HepG2 (cell line): ENCODE measurements around the gene DCTN1. TPM values are rescaled to one million over a fixed set of nuclear protein-coding genes. Genes with fewer than 3 reads are reported as not detected.

Experiments
- ATAC-seq: fragments of 200-7000 bp; cut with Tn5 transposase; 3 replicates; pipeline ENCODE4 v1.9.1; 2020; ENCODE audit warnings: mild to moderate bottlenecking, moderate library complexity
- BruUV-seq: library from RNA; stranded (reverse); fragments of 400-500 nt; replicated peaks from 2 replicates; lab custom pipeline; 2021; lab: Mats Ljungman, UMichigan
- CTCF ChIA-PET: fragments of 300-600 bp; formaldehyde crosslinking; extraction: SDS; loops from one replicate; lab custom pipeline; 2021; ENCODE audit warnings: low total read pairs, inconsistent platforms, low intra/inter-chr PET ratio; lab: Yijun Ruan, JAX
- POLR2A ChIA-PET: fragments of 350-600 bp; sonication (Branson Sonifier 250); formaldehyde crosslinking; loops from one replicate; lab custom pipeline; 2020; ENCODE audit warnings: antibody characterized with exemption, inconsistent platforms; lab: Yijun Ruan, JAX
- DNase-seq: peaks from one replicate; pipeline ENCODE4 v3.0.0-alpha.2; 2015; ENCODE audit warnings: low spot score
- FAIRE-seq: peaks from 3 replicates; lab custom pipeline; 2011; peaks lifted over from hg19 to GRCh38; lab: Jason Lieb, UNC
- H2AFZ ChIP-seq: one replicate; pipeline ENCODE4 v1.6.1; 2011; ENCODE audit warnings: low read length, inconsistent platforms
- H3K27ac ChIP-seq: fragments of 300-600 bp; 3 replicates; pipeline ENCODE4 v1.8.0; 2011; ENCODE audit warnings: mixed run types, mild to moderate bottlenecking, mixed read lengths, low read length, inconsistent platforms; ENCODE audit not compliant: insufficient read depth; ENCODE audit errors: extremely low read length
- H3K27me3 ChIP-seq, 2 experiments: fragments of 200-600 bp in 1 of 2; 2 replicates in 1 of 2; 3 replicates in 1 of 2; pipeline versions ENCODE4 v1.6.0 to v1.8.0; 2011; ENCODE audit warnings: low read length in 2 of 2, mild to moderate bottlenecking in 2 of 2, moderate library complexity in 2 of 2, inconsistent platforms in 1 of 2; ENCODE audit not compliant: insufficient read depth in 2 of 2, control insufficient read depth in 1 of 2
- H3K36me3 ChIP-seq, 2 experiments: fragments of 200-600 bp in 1 of 2; replicated peaks in 1 of 2; 2 replicates in 1 of 2; 3 replicates in 1 of 2; pipeline versions ENCODE4 v1.5.1 to v1.8.0; 2011; ENCODE audit warnings: low read length in 2 of 2, inconsistent platforms in 1 of 2; ENCODE audit not compliant: insufficient read depth in 2 of 2, control insufficient read depth in 1 of 2
- H3K4me1 ChIP-seq: 2 replicates; pipeline ENCODE4 v1.5.1; 2012; ENCODE audit warnings: low read length, inconsistent platforms; ENCODE audit not compliant: insufficient read depth
- H3K4me2 ChIP-seq: 2 replicates; pipeline ENCODE4 v1.6.0; 2011; ENCODE audit warnings: low read depth, low read length, inconsistent platforms
- H3K4me3 ChIP-seq, 3 experiments: fragments of 200-600 bp in 1 of 3; sonication (generic), shearing (Covaris generic) in 1 of 3; replicated peaks in 1 of 3; 2 replicates each; pipeline ENCODE4 v1.5.1; 2011 to 2016; ENCODE audit warnings: low read length in 3 of 3, inconsistent platforms in 2 of 3, low read depth in 2 of 3, mild to moderate bottlenecking in 2 of 3, control low read depth in 1 of 3, mixed read lengths in 1 of 3; ENCODE audit not compliant: insufficient read depth in 1 of 3
- H3K79me2 ChIP-seq: one replicate; pipeline ENCODE4 v1.6.1; 2011; ENCODE audit warnings: low read length, inconsistent platforms; ENCODE audit not compliant: insufficient read depth
- H3K9ac ChIP-seq: 2 replicates; pipeline ENCODE4 v1.6.0; 2011; ENCODE audit warnings: mild to moderate bottlenecking, low read depth, low read length, inconsistent platforms; ENCODE audit not compliant: insufficient read depth
- H3K9me3 ChIP-seq: 2 replicates; pipeline ENCODE4 v1.5.1; 2012; ENCODE audit warnings: mild to moderate bottlenecking, low read length
- H4K20me1 ChIP-seq: 2 replicates; pipeline ENCODE4 v1.6.0; 2011; ENCODE audit warnings: inconsistent platforms, mild to moderate bottlenecking, low read length, moderate library complexity; ENCODE audit not compliant: insufficient read depth
- EP300 ChIP-seq, 3 experiments: sonication (generic) in 1 of 3; formaldehyde crosslinking in 1 of 3; IDR thresholded peaks; 2 replicates each; pipeline versions ENCODE4 v1.5.1 to v1.6.1; 2011 to 2020; ENCODE audit warnings: low read depth in 2 of 3, low read length in 2 of 3, borderline replicate concordance in 1 of 3, improper control_type of control experiment in 1 of 3, mild to moderate bottlenecking in 1 of 3, missing genetic modification reagents in 1 of 3, moderate library complexity in 1 of 3
- FOXA1 ChIP-seq, 2 experiments: fragments of 450-650 bp in 1 of 2; sonication (generic) in 1 of 2; formaldehyde crosslinking in 1 of 2; IDR thresholded peaks; 2 replicates each; pipeline versions ENCODE4 v1.4.0 to v1.6.1; 2016 to 2020; ENCODE audit warnings: missing genetic modification reagents in 1 of 2
- FUBP1 ChIP-seq: sonication (generic); formaldehyde crosslinking; IDR thresholded peaks from 2 replicates; pipeline ENCODE4 v1.5.1; 2020; ENCODE audit warnings: missing genetic modification reagents, mild to moderate bottlenecking, borderline replicate concordance
- KLF13 ChIP-seq: sonication (generic); formaldehyde crosslinking; IDR thresholded peaks from 2 replicates; pipeline ENCODE4 v1.4.0; 2020; ENCODE audit warnings: mild to moderate bottlenecking, missing genetic modification reagents
- MYNN ChIP-seq: sonication (generic); formaldehyde crosslinking; IDR thresholded peaks from 2 replicates; pipeline ENCODE4 v1.4.0; 2020; ENCODE audit warnings: mild to moderate bottlenecking, low read depth, missing genetic modification reagents
- NAIF1 ChIP-seq: sonication (generic); formaldehyde crosslinking; IDR thresholded peaks from 2 replicates; pipeline ENCODE4 v1.5.0; 2020; ENCODE audit warnings: mild to moderate bottlenecking, missing genetic modification reagents, borderline replicate concordance
- RAD51 ChIP-seq: fragments of 450-650 bp; IDR thresholded peaks from 2 replicates; pipeline ENCODE4 v1.6.1; 2016; ENCODE audit warnings: borderline replicate concordance
- SP5 ChIP-seq: IDR thresholded peaks from 2 replicates; pipeline ENCODE4 v1.6.1; 2016; ENCODE audit warnings: low read depth, borderline replicate concordance
- THAP11 ChIP-seq: IDR thresholded peaks from 2 replicates; pipeline ENCODE4 v1.6.1; 2016; ENCODE audit warnings: missing biosample characterization, missing genetic modification reagents
- ZKSCAN8 ChIP-seq: IDR thresholded peaks from 2 replicates; pipeline ENCODE4 v1.6.1; 2016; ENCODE audit warnings: borderline replicate concordance, missing genetic modification reagents, missing compliant biosample characterization
- ZNF343 ChIP-seq: sonication (generic); formaldehyde crosslinking; IDR thresholded peaks from 2 replicates; pipeline ENCODE4 v1.4.0; 2020; ENCODE audit warnings: mild to moderate bottlenecking, missing genetic modification reagents
- ZNF713 ChIP-seq: sonication (generic); formaldehyde crosslinking; IDR thresholded peaks from 2 replicates; pipeline ENCODE4 v1.4.0; 2020; ENCODE audit warnings: mild to moderate bottlenecking, missing genetic modification reagents
- WGBS: methylation state at CpG from one replicate; pipeline ENCODE4 v1.1.6; 2017; ENCODE audit warnings: low lambda C conversion rate; 5-methylcytosine and 5-hydroxymethylcytosine counted together
- in situ Hi-C: cut with HindIII; loops from 2 replicates; pipeline ENCODE4 v1.10.0; 2017; ENCODE audit warnings: low pct_unique_long_range_greater_than_20kb; ENCODE audit not compliant: extremely low pct_ligation_motif_present
- intact Hi-C: fragments of 100-400 bp; cut with micrococcal nuclease; formaldehyde crosslinking; loops from one replicate; pipeline ENCODE4 v1.10.0; 2022; ENCODE audit not compliant: unreplicated experiment
- polyA plus RNA-seq, 8 experiments: library from polyadenylated mRNA; depleted of rRNA in 3 of 8; stranded (reverse) in 7 of 8; unstranded in 1 of 8; fragments of >200 nt; fragmentation: Illumina TruSeq in 4 of 8; extraction: Trizol in 4 of 8; gene quantifications; 2 replicates each; pipeline versions ENCODE4 v1.2.1 to v1.2.3, GENCODE V29; 2011 to 2016; ENCODE audit warnings: low read depth in 4 of 8, missing spikeins in 1 of 8, mixed read lengths in 1 of 8; ENCODE audit not compliant: insufficient read depth in 1 of 8
- total RNA-seq, 5 experiments: library from RNA; depleted of rRNA; stranded (reverse); fragments of >200 nt; fragmentation: Illumina TruSeq; extraction: Trizol; gene quantifications; 2 replicates each; pipeline ENCODE4 v1.2.3, GENCODE V29; 2016; ENCODE audit warnings: low read depth in 1 of 5
- TF ChIP-seq, protein P1 (sequence below): sonication (generic); formaldehyde crosslinking; IDR thresholded peaks from 2 replicates; pipeline ENCODE4 v1.8.1; 2023; ENCODE audit warnings: mild to moderate bottlenecking, moderate library complexity, missing genetic modification reagents
- TF ChIP-seq, protein P2 (sequence below): sonication (generic); formaldehyde crosslinking; IDR thresholded peaks from 2 replicates; pipeline ENCODE4 v1.8.1; 2023; ENCODE audit warnings: missing genetic modification reagents, inconsistent platforms, borderline replicate concordance
- TF ChIP-seq, protein P3 (sequence below): sonication (generic); formaldehyde crosslinking; IDR thresholded peaks from 2 replicates; pipeline ENCODE4 v1.4.0; 2020; ENCODE audit warnings: mild to moderate bottlenecking, missing genetic modification reagents
- TF ChIP-seq, protein P4 (sequence below): sonication (generic); formaldehyde crosslinking; IDR thresholded peaks from 2 replicates; pipeline ENCODE4 v1.9.0; 2021; ENCODE audit warnings: missing genetic modification reagents, borderline replicate concordance

The DCTN1 gene
- total and polyA plus RNA-seq, 2 of the 13 experiments (the other 11 are each of a cell fraction or from before 2014, with no cell fraction given): 73.2 to 122 TPM

GRCh38 chr2:74419345-74419744 is 39.2 kb upstream of the DCTN1 start:
- in situ Hi-C loops: no loop called here
- no peaks in the 10 kb centered on the region for H3K79me2 ChIP-seq
- H3K9ac ChIP-seq: no peak overlapping the region
- TF ChIP-seq, protein P1, sequence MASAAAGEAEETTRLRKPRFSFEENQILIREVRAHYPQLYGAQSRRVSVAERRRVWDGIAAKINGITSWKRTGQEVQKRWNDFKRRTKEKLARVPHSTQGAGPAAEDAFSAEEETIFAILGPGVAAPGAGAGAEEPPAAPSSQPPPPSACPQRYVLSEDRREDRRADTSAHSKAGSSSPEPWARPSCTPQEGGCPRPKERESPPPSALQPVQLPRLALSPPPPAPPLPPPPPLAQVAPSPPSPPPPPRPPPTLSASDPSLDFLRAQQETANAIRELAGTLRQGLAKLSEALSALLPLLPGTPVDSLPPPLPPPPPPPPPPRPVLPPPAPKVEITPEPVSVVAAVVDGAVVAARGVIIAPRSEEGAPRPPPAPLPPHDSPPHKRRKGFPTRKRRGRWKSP (CRISPR knock-in tag): no peak
- TF ChIP-seq, protein P2, sequence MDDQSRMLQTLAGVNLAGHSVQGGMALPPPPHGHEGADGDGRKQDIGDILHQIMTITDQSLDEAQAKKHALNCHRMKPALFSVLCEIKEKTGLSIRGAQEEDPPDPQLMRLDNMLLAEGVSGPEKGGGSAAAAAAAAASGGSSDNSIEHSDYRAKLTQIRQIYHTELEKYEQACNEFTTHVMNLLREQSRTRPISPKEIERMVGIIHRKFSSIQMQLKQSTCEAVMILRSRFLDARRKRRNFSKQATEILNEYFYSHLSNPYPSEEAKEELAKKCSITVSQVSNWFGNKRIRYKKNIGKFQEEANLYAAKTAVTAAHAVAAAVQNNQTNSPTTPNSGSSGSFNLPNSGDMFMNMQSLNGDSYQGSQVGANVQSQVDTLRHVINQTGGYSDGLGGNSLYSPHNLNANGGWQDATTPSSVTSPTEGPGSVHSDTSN (CRISPR knock-in tag): no peak
- TF ChIP-seq EP300 (IDR thresholded peaks at IDR 0.05; ENCODE audit: low read depth in 2 of 2, low read length in 2 of 2) (no peak), EP300 (CRISPR knock-in tag; IDR thresholded peaks at IDR 0.05; ENCODE audit: borderline replicate concordance) (no peak), ZNF343 (CRISPR knock-in tag) (no peak), ZNF713 (CRISPR knock-in tag) (no peak), SP5 (CRISPR knock-in tag) (no peak), KLF13 (CRISPR knock-in tag) (no peak), FUBP1 (CRISPR knock-in tag) (no peak), NAIF1 (CRISPR knock-in tag) (no peak), RAD51 (no peak), THAP11 (no peak), ZKSCAN8 (CRISPR knock-in tag) (no peak), MYNN (CRISPR knock-in tag) (no peak), FOXA1 (IDR thresholded peaks at IDR 0.05) (no peak), FOXA1 (CRISPR knock-in tag; IDR thresholded peaks at IDR 0.05) (no peak)
- TF ChIP-seq, protein P3, sequence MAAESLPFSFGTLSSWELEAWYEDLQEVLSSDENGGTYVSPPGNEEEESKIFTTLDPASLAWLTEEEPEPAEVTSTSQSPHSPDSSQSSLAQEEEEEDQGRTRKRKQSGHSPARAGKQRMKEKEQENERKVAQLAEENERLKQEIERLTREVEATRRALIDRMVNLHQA (CRISPR knock-in tag): no peak
- TF ChIP-seq, protein P4, sequence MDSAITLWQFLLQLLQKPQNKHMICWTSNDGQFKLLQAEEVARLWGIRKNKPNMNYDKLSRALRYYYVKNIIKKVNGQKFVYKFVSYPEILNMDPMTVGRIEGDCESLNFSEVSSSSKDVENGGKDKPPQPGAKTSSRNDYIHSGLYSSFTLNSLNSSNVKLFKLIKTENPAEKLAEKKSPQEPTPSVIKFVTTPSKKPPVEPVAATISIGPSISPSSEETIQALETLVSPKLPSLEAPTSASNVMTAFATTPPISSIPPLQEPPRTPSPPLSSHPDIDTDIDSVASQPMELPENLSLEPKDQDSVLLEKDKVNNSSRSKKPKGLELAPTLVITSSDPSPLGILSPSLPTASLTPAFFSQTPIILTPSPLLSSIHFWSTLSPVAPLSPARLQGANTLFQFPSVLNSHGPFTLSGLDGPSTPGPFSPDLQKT (CRISPR knock-in tag): no peak
- TF ChIP-seq, all 625 proteins: peak for 0
- Histone ChIP-seq H3K27me3 (peaks cover 0 to 10% of the 10 kb centered on the region in 2 experiments; a peak in 3 of 5 replicates), H3K4me3 (no peak overlapping the region), H3K9me3 (no peaks in the 10 kb centered on the region), H4K20me1 (no peaks in the 10 kb centered on the region), H3K4me2 (no peak overlapping the region), H3K36me3 (no peaks in the 10 kb centered on the region), H2AFZ (no peak overlapping the region), H3K27ac (no peak overlapping the region), H3K4me1 (peaks cover 38% of the 10 kb centered on the region)
- no peak for FAIRE-seq
- POLR2A ChIA-PET: no interaction called here
- ATAC-seq: no peak
- CTCF ChIA-PET: no interaction called here
- intact Hi-C loops: no loop called here
- DNase-seq: no peak
- BruUV-seq: no TSS peak
- WGBS: 52% methylated on average over 1 of the region's 1 CpG
